ENCODE measurements around the gene NRCAM.

The NRCAM gene

DNA sequence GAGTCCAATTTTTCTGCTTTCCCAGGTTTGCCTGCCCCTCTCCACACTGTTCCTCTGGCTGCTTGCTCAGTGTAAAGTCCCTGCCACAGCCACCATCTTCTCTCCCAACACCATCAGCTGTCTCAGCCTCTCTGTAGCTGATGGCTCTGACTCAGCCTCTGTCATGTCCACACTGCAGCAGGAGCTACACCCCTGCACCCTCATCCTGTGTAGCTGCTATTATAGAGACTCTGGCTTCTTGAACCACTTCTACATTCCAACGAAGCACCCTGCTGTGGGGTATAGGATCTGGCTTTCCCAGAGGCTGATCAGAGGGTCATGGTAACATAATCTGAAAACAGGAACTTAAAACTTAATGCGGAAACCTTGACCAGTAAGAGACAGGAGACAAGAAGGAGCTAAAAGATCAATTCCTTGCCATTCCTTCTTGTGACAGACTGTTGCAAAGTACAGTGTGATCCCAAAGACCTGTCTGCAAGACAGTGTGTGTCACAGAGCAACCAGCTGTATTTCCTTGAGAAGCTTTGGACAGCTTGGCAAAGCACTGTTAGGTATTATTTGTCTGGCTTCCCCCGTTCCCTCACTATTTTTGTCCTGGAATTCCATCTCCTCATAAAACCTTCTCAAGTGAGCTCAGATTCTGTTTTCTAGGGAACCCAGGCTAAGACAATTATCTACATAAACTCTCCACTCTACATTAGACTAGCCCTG, 42.3 kb downstream of the NRCAM start:
- Histone ChIP-seq H3K27ac (ENCODE audit: low read depth, low read length) (no peak overlapping the region), H3K9ac (ENCODE audit: low read length) (no peak overlapping the region), H3K9me3 (ENCODE audit: insufficient read depth, low read length) (no peaks in the 10 kb centered on the region), H3K27me3 (ENCODE audit: low read length) (no peaks in the 10 kb centered on the region), H3K9me2 (replicated peaks; ENCODE audit: insufficient read depth, low read length) (no peaks in the 10 kb centered on the region), H3F3A (ENCODE audit: insufficient read depth) (peaks cover 5% of the 10 kb centered on the region; the same call in 1 of the 2 replicates), H3K79me2 (ENCODE audit: insufficient read depth, low read length) (no peaks in the 10 kb centered on the region), H3K4me2 (ENCODE audit: low read depth, low read length, poor library complexity, severe bottlenecking) (no peak overlapping the region), H3K4me3 (ENCODE audit: insufficient read depth, low read length, poor library complexity, severe bottlenecking) (no peak overlapping the region), H3K36me3 (ENCODE audit: low read length) (no peaks in the 10 kb centered on the region), H4K20me1 (ENCODE audit: low read depth, low read length) (no peaks in the 10 kb centered on the region), H2AFZ (ENCODE audit: low read depth, low read length, severe bottlenecking) (no peak overlapping the region)
- no peak for TF ChIP-seq CTCF (IDR thresholded peaks at IDR 0.05; ENCODE audit: insufficient read depth, low read length, poor library complexity, severe bottlenecking)
- TF ChIP-seq EZH2phosphoT487 (conservative IDR thresholded peaks at IDR 0.05; ENCODE audit: low read length): no peak

- Histone ChIP-seq H3K4me3 (ENCODE audit: insufficient read depth, low read length, poor library complexity, severe bottlenecking) (no peak overlapping the region), H3K27ac (ENCODE audit: low read depth, low read length) (no peak overlapping the region), H3K27me3 (ENCODE audit: low read length) (no peaks in the 10 kb centered on the region), H3K4me2 (ENCODE audit: low read depth, low read length, poor library complexity, severe bottlenecking) (no peak overlapping the region), H3K9ac (ENCODE audit: low read length) (no peak overlapping the region), H3F3A (ENCODE audit: insufficient read depth) (peaks cover 5% of the 10 kb centered on the region; the same call in 1 of the 2 replicates), H3K79me2 (ENCODE audit: insufficient read depth, low read length) (no peaks in the 10 kb centered on the region), H4K20me1 (ENCODE audit: low read depth, low read length) (no peaks in the 10 kb centered on the region), H3K9me3 (ENCODE audit: insufficient read depth, low read length) (no peaks in the 10 kb centered on the region), H2AFZ (ENCODE audit: low read depth, low read length, severe bottlenecking) (no peak overlapping the region), H3K9me2 (replicated peaks; ENCODE audit: insufficient read depth, low read length) (no peaks in the 10 kb centered on the region), H3K36me3 (ENCODE audit: low read length) (no peaks in the 10 kb centered on the region)
- TF ChIP-seq CTCF (IDR thresholded peaks at IDR 0.05; ENCODE audit: insufficient read depth, low read length, poor library complexity, severe bottlenecking): no peak
- no peak for TF ChIP-seq EZH2phosphoT487 (conservative IDR thresholded peaks at IDR 0.05; ENCODE audit: low read length)
These were observed 42.9 kb downstream of the NRCAM start for GRCh38 chr7:108413337-108413736.

DNA sequence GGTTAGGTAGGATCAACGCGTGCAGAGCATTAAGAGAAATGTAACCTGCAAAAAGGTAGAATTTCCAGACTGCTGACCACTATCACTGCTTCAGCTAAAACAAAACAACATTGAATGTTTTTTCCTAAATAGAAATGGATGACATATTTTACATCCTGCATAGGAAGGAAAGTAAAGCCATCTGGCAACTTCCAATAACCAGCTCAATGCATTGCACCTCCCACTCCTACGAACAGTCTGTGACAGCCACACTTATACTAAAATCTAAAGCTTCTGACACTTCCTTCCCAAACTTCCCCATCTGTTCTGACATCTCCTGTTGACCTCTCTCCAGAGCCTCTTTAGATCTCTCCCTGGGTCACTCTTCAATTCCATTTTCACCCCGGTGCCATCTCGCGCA, 47.1 kb downstream of the NRCAM start:
- no peaks in the 10 kb centered on the region for H3K9me3 ChIP-seq (ENCODE audit: insufficient read depth, low read length)
- H3K4me2 ChIP-seq (ENCODE audit: low read depth, low read length, poor library complexity, severe bottlenecking): no peak overlapping the region
- TF ChIP-seq EZH2phosphoT487 (conservative IDR thresholded peaks at IDR 0.05; ENCODE audit: low read length) (no peak), CTCF (IDR thresholded peaks at IDR 0.05; ENCODE audit: insufficient read depth, low read length, poor library complexity, severe bottlenecking) (no peak)
- no peaks in the 10 kb centered on the region for H3K27me3 ChIP-seq (ENCODE audit: low read length)
- no peak overlapping the region for H3K9ac ChIP-seq (ENCODE audit: low read length)
- H3K79me2 ChIP-seq (ENCODE audit: insufficient read depth, low read length): no peaks in the 10 kb centered on the region
- no peak overlapping the region for H3K4me3 ChIP-seq (ENCODE audit: insufficient read depth, low read length, poor library complexity, severe bottlenecking)
- no peaks in the 10 kb centered on the region for H3K36me3 ChIP-seq (ENCODE audit: low read length)
- no peaks in the 10 kb centered on the region for H4K20me1 ChIP-seq (ENCODE audit: low read depth, low read length)
- no peak overlapping the region for H2AFZ ChIP-seq (ENCODE audit: low read depth, low read length, severe bottlenecking)
- H3F3A ChIP-seq (ENCODE audit: insufficient read depth): no peaks in the 10 kb centered on the region
- H3K9me2 ChIP-seq (replicated peaks; ENCODE audit: insufficient read depth, low read length): no peaks in the 10 kb centered on the region
- H3K27ac ChIP-seq (ENCODE audit: low read depth, low read length): no peak overlapping the region

Data from SU-DHL-6 (cell line).